GM06990 (cell line): ENCODE data around the gene CPNE2.

Experiments
- DNase-seq: peaks from one replicate; pipeline ENCODE4 v3.0.0-alpha.2; 2011; ENCODE audit not compliant: insufficient read length; ENCODE audit errors: extremely low read depth
- H3K27me3 ChIP-seq: replicated peaks from 2 replicates; pipeline ENCODE4 v1.6.0; 2011; ENCODE audit warnings: low read length; ENCODE audit not compliant: control insufficient read depth, insufficient read depth
- H3K36me3 ChIP-seq: 2 replicates; pipeline ENCODE4 v1.5.1; 2011; ENCODE audit warnings: low read length; ENCODE audit not compliant: control insufficient read depth, insufficient read depth
- H3K4me3 ChIP-seq: replicated peaks from 2 replicates; pipeline ENCODE4 v1.5.1; 2011; ENCODE audit warnings: low read depth, mild to moderate bottlenecking, control low read depth, low read length
- TF ChIP-seq, protein P1 (sequence below): IDR thresholded peaks from 2 replicates; pipeline ENCODE4 v1.5.1; 2011; ENCODE audit warnings: low read length, control low read depth, mild to moderate bottlenecking, inconsistent platforms; ENCODE audit not compliant: insufficient read depth, poor library complexity, severe bottlenecking

Gene CPNE2

DNA sequence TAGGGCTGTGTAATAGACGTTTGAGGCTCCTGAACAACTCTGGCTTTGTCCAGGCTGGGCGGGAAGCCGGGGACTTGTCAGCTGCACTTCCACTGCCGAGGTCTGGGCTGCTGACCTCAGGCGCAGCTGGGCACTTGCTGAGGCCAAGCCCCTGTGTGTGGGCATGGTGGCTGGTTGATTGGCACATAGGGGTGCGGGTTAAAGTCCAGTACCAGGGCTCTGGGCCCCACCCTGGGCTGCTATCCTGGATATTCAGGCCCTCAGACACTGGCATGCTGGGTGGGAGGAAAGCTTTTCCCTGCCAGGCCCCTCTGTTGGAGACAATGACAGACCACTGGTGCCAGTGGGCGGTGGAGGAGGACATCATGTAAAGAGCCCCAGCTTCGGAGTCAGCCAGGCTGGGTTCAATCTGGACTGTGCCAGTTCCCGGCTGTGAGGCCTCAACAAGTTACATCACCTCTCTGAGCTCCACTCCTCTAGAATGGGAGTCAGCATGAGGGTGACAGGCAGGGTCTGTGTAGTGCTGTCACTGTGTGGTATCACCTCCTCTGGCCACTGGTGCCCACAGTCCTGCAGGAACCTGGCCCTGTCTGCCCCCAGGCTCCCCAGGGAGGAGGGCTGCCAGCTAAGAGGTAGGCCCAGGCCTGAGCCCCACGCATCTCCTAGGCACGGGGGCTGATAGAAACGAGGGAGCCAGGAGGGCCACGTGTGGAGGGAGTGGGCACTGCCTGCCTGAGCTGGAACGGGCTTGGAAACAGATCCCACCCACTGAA lies 51.0 kb downstream of the CPNE2 start:
- Histone ChIP-seq H3K36me3 (no peaks in the 10 kb centered on the region), H3K4me3 (no peak overlapping the region)
- DNase-seq: no peak

DNA sequence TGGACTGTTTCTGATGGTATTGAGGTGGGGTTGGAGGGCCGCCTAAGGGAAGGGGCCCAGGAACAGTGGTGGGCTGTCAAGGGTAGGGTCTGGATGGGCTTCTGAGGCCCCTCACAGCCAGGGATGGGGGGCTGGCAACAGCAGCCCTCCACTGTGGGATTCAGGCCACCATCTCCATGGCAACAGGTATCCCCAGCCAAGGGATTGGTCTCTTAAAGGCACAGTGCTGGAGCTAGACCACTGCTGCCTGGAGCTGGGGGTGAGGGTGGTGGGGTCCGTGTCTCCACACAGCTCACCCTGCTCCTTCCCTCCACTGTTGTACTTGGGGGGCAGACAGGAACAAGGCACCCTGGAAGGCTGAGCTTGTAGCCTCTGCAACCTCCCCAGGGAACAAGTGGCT lies 51.6 kb downstream of the CPNE2 start:
- Histone ChIP-seq H3K27me3 (no peaks in the 10 kb centered on the region), H3K36me3 (no peaks in the 10 kb centered on the region), H3K4me3 (no peak overlapping the region)
- TF ChIP-seq, protein P1, sequence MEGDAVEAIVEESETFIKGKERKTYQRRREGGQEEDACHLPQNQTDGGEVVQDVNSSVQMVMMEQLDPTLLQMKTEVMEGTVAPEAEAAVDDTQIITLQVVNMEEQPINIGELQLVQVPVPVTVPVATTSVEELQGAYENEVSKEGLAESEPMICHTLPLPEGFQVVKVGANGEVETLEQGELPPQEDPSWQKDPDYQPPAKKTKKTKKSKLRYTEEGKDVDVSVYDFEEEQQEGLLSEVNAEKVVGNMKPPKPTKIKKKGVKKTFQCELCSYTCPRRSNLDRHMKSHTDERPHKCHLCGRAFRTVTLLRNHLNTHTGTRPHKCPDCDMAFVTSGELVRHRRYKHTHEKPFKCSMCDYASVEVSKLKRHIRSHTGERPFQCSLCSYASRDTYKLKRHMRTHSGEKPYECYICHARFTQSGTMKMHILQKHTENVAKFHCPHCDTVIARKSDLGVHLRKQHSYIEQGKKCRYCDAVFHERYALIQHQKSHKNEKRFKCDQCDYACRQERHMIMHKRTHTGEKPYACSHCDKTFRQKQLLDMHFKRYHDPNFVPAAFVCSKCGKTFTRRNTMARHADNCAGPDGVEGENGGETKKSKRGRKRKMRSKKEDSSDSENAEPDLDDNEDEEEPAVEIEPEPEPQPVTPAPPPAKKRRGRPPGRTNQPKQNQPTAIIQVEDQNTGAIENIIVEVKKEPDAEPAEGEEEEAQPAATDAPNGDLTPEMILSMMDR: no peak
- DNase-seq: no peak

More for the DNA sequence above, 51.0 kb downstream of the CPNE2 start:
- H3K27me3 ChIP-seq: no peaks in the 10 kb centered on the region
- TF ChIP-seq, protein P1: no peak

DNA sequence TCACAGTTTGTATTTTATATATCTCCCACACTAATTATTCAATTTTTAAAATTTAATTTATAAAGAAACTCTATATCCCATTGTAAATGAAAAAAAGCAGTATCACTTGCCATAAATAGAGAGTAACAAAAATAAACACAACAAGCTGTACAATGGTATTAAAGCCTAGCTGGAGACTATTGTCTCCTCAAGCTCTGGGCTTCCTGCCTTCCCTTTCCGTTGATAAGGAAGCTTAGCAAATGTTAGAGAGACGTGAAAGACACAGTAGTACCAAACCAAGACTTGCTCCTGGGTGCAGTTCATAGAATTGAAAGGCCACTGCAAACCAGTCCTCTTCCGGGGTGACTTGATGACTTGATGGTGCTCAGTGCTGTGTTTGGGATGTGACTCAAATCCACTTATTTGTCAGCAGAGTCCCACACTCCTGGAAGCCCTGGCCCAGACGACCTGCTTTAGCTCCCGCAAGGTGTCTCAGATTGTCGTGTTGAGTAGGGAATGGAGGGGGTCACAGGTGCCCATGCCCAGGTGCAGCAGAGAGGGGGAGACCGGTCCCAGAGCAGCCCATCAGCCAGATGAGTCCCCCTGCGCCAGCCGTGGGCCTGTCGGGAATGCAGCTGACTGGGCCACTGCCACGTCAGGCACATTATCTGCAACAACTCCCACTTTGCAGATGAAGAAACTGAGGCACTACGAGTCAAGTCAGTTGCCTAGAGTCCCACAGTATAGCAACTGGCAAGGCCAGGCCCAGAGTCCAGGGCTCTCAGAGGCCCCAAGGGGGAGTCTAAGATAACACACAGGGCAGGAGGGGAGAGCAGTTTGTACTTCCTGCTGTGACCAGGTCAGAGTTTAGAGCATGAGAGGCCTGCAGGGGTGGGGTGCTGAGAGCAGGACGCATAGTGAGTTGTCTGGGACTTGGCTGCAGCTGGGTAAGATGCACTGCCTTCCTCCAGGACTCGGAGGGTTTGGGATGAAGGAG lies 53.0 kb downstream of the CPNE2 start:
- H3K36me3 ChIP-seq: no peaks in the 10 kb centered on the region
- no peaks in the 10 kb centered on the region for H3K27me3 ChIP-seq
- TF ChIP-seq, protein P1: no peak
- DNase-seq: no peak
- H3K4me3 ChIP-seq: no peak overlapping the region

DNA sequence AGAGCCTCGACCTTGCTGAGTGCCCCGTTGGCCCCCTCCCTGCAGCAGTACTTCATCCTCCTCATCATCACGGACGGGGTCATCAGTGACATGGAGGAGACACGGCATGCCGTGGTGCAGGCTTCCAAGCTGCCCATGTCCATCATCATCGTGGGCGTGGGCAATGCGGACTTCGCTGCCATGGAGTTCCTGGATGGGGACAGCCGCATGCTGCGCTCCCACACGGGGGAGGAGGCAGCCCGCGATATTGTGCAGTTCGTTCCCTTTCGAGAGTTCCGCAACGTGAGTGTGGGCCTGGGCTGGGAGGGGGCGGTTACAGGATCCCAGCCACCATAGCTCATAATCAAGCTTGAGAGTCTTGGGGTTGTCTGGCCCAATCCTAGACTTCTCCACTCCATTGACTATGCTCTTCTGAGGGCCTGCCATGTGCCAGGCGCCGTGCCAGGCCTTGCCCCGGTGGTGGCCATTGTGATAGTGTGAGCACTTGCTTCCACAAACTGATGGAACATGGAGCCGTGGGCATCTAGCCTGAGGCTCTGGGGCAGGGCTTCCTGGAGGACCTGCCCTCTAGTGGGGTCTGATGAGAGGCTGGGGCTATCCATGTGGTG lies 53.8 kb downstream of the CPNE2 start:
- no peak overlapping the region for H3K4me3 ChIP-seq
- TF ChIP-seq, protein P1: no peak
- H3K27me3 ChIP-seq: no peaks in the 10 kb centered on the region
- H3K36me3 ChIP-seq: no peaks in the 10 kb centered on the region
- DNase-seq: no peak

DNA sequence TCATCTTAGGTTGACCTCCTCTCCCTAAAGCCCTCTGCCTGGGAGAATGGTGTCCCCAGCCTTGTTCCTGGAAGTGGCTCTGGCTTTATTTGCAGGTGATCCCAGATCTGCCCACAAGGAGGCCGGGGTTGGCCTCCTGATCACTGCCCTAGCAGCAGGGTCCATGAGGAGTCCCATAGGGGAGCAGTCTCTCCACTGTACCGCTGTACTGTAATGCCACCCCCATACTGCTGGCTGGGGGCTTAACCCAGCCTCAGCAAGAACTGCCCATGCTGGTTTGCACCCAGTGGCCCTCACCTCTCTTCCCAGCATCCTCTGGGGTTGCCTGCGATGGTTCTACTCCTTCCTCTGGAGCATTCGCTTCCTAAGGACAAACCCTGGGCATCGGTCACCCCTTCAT lies 54.4 kb downstream of the CPNE2 start:
- no peaks in the 10 kb centered on the region for H3K27me3 ChIP-seq
- TF ChIP-seq, protein P1: peak; percentile 12
- no peak overlapping the region for H3K4me3 ChIP-seq
- H3K36me3 ChIP-seq: no peaks in the 10 kb centered on the region
- no peak for DNase-seq
